Measurements from ENCODE around the gene KRTAP12-1.
"Not testable (repeated sequence)": the region's sequence is repeated elsewhere in the genome, so short reads cannot be mapped to it uniquely, and the experiment has no call there.

KRTAP12-1 gene

GRCh38 chr21:44697172-44697810 is 15.3 kb upstream of the KRTAP12-1 start, which contains the start of gene KRTAP10-12:
TSS of gene KRTAP10-12 (plus strand) at chr21:44697172. CDS start at chr21:44697202, 30 bp downstream.
- DNase-seq: not testable (repeated sequence)

GRCh38 chr21:44696572-44696971 is 14.6 kb upstream of the KRTAP12-1 start:
- no peak for DNase-seq

- no peak for DNase-seq
Measured at GRCh38 chr21:44695641-44696040, 13.7 kb upstream of the KRTAP12-1 start.

GRCh38 chr21:44695184-44695583 is 13.2 kb upstream of the KRTAP12-1 start:
- no peak for DNase-seq

GRCh38 chr21:44694776-44695175 is 12.8 kb upstream of the KRTAP12-1 start:
- DNase-seq: no peak

- no peak for DNase-seq
Measured at GRCh38 chr21:44692798-44693512, 11.0 kb upstream of the KRTAP12-1 start.

- no peak for DNase-seq
Measured at GRCh38 chr21:44691686-44692085, 9.7 kb upstream of the KRTAP12-1 start.

- DNase-seq: not testable (repeated sequence)
Measured at GRCh38 chr21:44689740-44690139, 7.8 kb upstream of the KRTAP12-1 start.

- no peak for DNase-seq
Measured at GRCh38 chr21:44687671-44688070, 5.7 kb upstream of the KRTAP12-1 start.

GRCh38 chr21:44686843-44687561 is 5.0 kb upstream of the KRTAP12-1 start:
- DNase-seq: no peak

GRCh38 chr21:44686000-44686781 is 4.2 kb upstream of the KRTAP12-1 start:
- DNase-seq: no peak

- not testable (repeated sequence) for DNase-seq
Measured at GRCh38 chr21:44685050-44685449, 3.1 kb upstream of the KRTAP12-1 start.

GRCh38 chr21:44684483-44684882 is 2.5 kb upstream of the KRTAP12-1 start:
- no peak for DNase-seq

GRCh38 chr21:44684077-44684476 is 2.1 kb upstream of the KRTAP12-1 start:
- DNase-seq: no peak

- no peak for DNase-seq
Measured at GRCh38 chr21:44682580-44683151, 703 bp upstream of the KRTAP12-1 start.

GRCh38 chr21:44681152-44681551 is 811 bp downstream of the KRTAP12-1 start:
- DNase-seq: no peak

GRCh38 chr21:44677881-44678280 is 4.1 kb downstream of the KRTAP12-1 start:
- DNase-seq: no peak

- no peak for DNase-seq
Measured at GRCh38 chr21:44671911-44672310, 10.1 kb downstream of the KRTAP12-1 start.

GRCh38 chr21:44670642-44671432 is 11.1 kb downstream of the KRTAP12-1 start:
- no peak for DNase-seq

GRCh38 chr21:44667612-44668011 is 14.4 kb downstream of the KRTAP12-1 start:
- DNase-seq: no peak

GRCh38 chr21:44666401-44667320 is 15.3 kb downstream of the KRTAP12-1 start, which contains the start of gene KRTAP12-2:
TSS of gene KRTAP12-2 (minus strand) at chr21:44666927. CDS start at chr21:44666886, 41 bp downstream.
- DNase-seq: no peak
